H9 (cell line): ENCODE results near the gene STK11IP. TPM values are rescaled to one million over a fixed set of nuclear protein-coding genes. Genes with fewer than 3 reads are reported as not detected.

Experiments
- DNase-seq: peaks from one replicate; pipeline ENCODE4 v3.0.0-alpha.2; 2017
- H2AFZ ChIP-seq: one replicate; pipeline ENCODE4 v1.6.1; 2013; ENCODE audit warnings: mild to moderate bottlenecking, low read length, control low read depth, moderate library complexity
- H2AK5ac ChIP-seq: 2 replicates; pipeline ENCODE4 v1.6.1; 2013; ENCODE audit warnings: low read length, control low read depth, mixed read lengths; ENCODE audit not compliant: insufficient read length
- H2BK120ac ChIP-seq: one replicate; pipeline ENCODE4 v1.6.1; 2013; ENCODE audit warnings: low read depth, mild to moderate bottlenecking, low read length, control low read depth, inconsistent platforms; ENCODE audit not compliant: poor library complexity, severe bottlenecking
- H2BK12ac ChIP-seq: 2 replicates; pipeline ENCODE4 v1.6.1; 2013; ENCODE audit warnings: low read length, control low read depth, mixed read lengths, low read depth; ENCODE audit not compliant: insufficient read length
- H2BK15ac ChIP-seq: 2 replicates; pipeline ENCODE4 v1.6.1; 2013; ENCODE audit warnings: low read depth, low read length, control low read depth
- H2BK20ac ChIP-seq: one replicate; pipeline ENCODE4 v1.6.1; 2013; ENCODE audit warnings: low read depth, mild to moderate bottlenecking, low read length, control low read depth, inconsistent platforms; ENCODE audit not compliant: poor library complexity, severe bottlenecking
- H2BK5ac ChIP-seq: 2 replicates; pipeline ENCODE4 v1.6.1; 2013; ENCODE audit warnings: low read length, control low read depth, mixed read lengths; ENCODE audit not compliant: insufficient read length
- H3K14ac ChIP-seq: 2 replicates; pipeline ENCODE4 v1.6.1; 2013; ENCODE audit warnings: low read length, control low read depth; ENCODE audit not compliant: insufficient read depth
- H3K18ac ChIP-seq: 2 replicates; pipeline ENCODE4 v1.6.1; 2013; ENCODE audit warnings: low read depth, mild to moderate bottlenecking, mixed read lengths, low read length, control low read depth; ENCODE audit not compliant: insufficient read length
- H3K23ac ChIP-seq: 2 replicates; pipeline ENCODE4 v1.6.1; 2013; ENCODE audit warnings: low read length, control low read depth, mixed read lengths, low read depth; ENCODE audit not compliant: insufficient read length
- H3K23me2 ChIP-seq: 2 replicates; pipeline ENCODE4 v1.6.1; 2013; ENCODE audit warnings: low read depth, mild to moderate bottlenecking, mixed read lengths, low read length, control low read depth; ENCODE audit not compliant: insufficient read length, poor library complexity, severe bottlenecking
- H3K27ac ChIP-seq: 2 replicates; pipeline ENCODE4 v1.5.1; 2013; ENCODE audit warnings: low read length, control low read depth, mixed read lengths, low read depth; ENCODE audit not compliant: insufficient read length
- H3K27me3 ChIP-seq: 2 replicates; pipeline ENCODE4 v1.6.1; 2013; ENCODE audit warnings: low read length, control low read depth, inconsistent platforms; ENCODE audit not compliant: insufficient read depth
- H3K4ac ChIP-seq: 2 replicates; pipeline ENCODE4 v1.6.1; 2013; ENCODE audit warnings: low read depth, mild to moderate bottlenecking, control low read depth, inconsistent platforms, low read length, moderate library complexity
- H3K4me1 ChIP-seq: 2 replicates; pipeline ENCODE4 v1.6.1; 2013; ENCODE audit warnings: low read length, control low read depth, inconsistent platforms; ENCODE audit not compliant: insufficient read depth
- H3K4me2 ChIP-seq: 2 replicates; pipeline ENCODE4 v1.6.1; 2013; ENCODE audit warnings: low read length, control low read depth, mixed read lengths; ENCODE audit not compliant: insufficient read length, insufficient read depth
- H3K56ac ChIP-seq: 2 replicates; pipeline ENCODE4 v1.6.1; 2013; ENCODE audit warnings: low read depth, mild to moderate bottlenecking, mixed read lengths, low read length, control low read depth; ENCODE audit not compliant: insufficient read length
- H3K79me1 ChIP-seq: 2 replicates; pipeline ENCODE4 v1.6.1; 2013; ENCODE audit warnings: low read depth, mild to moderate bottlenecking, moderate library complexity, low read length, control low read depth, inconsistent platforms; ENCODE audit not compliant: insufficient read depth, poor library complexity, severe bottlenecking
- H3K79me2 ChIP-seq: 2 replicates; pipeline ENCODE4 v1.6.1; 2013; ENCODE audit warnings: low read length, control low read depth, inconsistent platforms; ENCODE audit not compliant: insufficient read depth
- H3K9ac ChIP-seq: 2 replicates; pipeline ENCODE4 v1.6.1; 2013; ENCODE audit warnings: low read length, control low read depth, mixed read lengths; ENCODE audit not compliant: insufficient read length; ENCODE audit errors: extremely low read depth
- H3K9me3 ChIP-seq: one replicate; pipeline ENCODE4 v1.6.1; 2013; ENCODE audit warnings: low read depth, low read length, inconsistent platforms; ENCODE audit not compliant: control insufficient read depth
- H3T11ph ChIP-seq: one replicate; pipeline ENCODE4 v1.6.1; 2013; ENCODE audit warnings: mild to moderate bottlenecking, low read length, control low read depth, inconsistent platforms
- H4K20me1 ChIP-seq: one replicate; pipeline ENCODE4 v1.6.1; 2013; ENCODE audit not compliant: control insufficient read depth, insufficient read length, insufficient read depth
- H4K5ac ChIP-seq: 2 replicates; pipeline ENCODE4 v1.6.1; 2013; ENCODE audit warnings: low read depth, mild to moderate bottlenecking, mixed read lengths, low read length, control low read depth; ENCODE audit not compliant: insufficient read length
- H4K8ac ChIP-seq: replicated peaks from 2 replicates; pipeline ENCODE4 v1.6.1; 2013; ENCODE audit warnings: low read length, control low read depth, mixed read lengths, low read depth; ENCODE audit not compliant: insufficient read length
- H4K91ac ChIP-seq: 2 replicates; pipeline ENCODE4 v1.6.1; 2013; ENCODE audit warnings: low read depth, mild to moderate bottlenecking, moderate library complexity, mixed read lengths, low read length, control low read depth; ENCODE audit not compliant: insufficient read length
- H3K27ac Mint-ChIP-seq, 3 experiments: 2 replicates in 2 of 3; 3 replicates in 1 of 3; pipeline ENCODE4 v1.8.0; 2020 to 2021; ENCODE audit warnings: mixed read lengths in 3 of 3, mild to moderate bottlenecking in 1 of 3, moderate library complexity in 1 of 3
- H3K27me3 Mint-ChIP-seq: 2 replicates; pipeline ENCODE4 v1.8.0; 2021; ENCODE audit warnings: low read depth, mild to moderate bottlenecking, moderate library complexity, mixed read lengths
- H3K36me3 Mint-ChIP-seq, 3 experiments: 2 replicates in 2 of 3; 3 replicates in 1 of 3; pipeline ENCODE4 v1.8.0; 2020 to 2021; ENCODE audit warnings: low read depth in 3 of 3, mixed read lengths in 3 of 3; ENCODE audit not compliant: insufficient read depth in 1 of 3
- H3K4me1 Mint-ChIP-seq, 2 experiments: 2 replicates each; pipeline ENCODE4 v1.8.0; 2020; ENCODE audit warnings: mixed read lengths in 2 of 2
- H3K4me3 Mint-ChIP-seq, 2 experiments: 2 replicates in 1 of 2; 3 replicates in 1 of 2; pipeline ENCODE4 v1.8.0; 2020 to 2021; ENCODE audit warnings: mild to moderate bottlenecking in 2 of 2, mixed read lengths in 2 of 2, moderate library complexity in 1 of 2
- H3K9me3 Mint-ChIP-seq, 2 experiments: 2 replicates in 1 of 2; 3 replicates in 1 of 2; pipeline ENCODE4 v1.8.0; 2020; ENCODE audit warnings: mild to moderate bottlenecking in 2 of 2, mixed read lengths in 2 of 2, moderate library complexity in 1 of 2
- WGBS: extraction: QIAGEN DNeasy Blood & Tissue Kit; methylation state at CpG from one replicate; pipeline ENCODE4 v1.1.7; 2013; ENCODE audit warnings: missing lambda C conversion rate, low lambda C conversion rate, mixed read lengths; ENCODE audit not compliant: insufficient read length; ENCODE audit errors: extremely low coverage; 5-methylcytosine and 5-hydroxymethylcytosine counted together
- total RNA-seq: library from RNA; stranded (reverse); gene quantifications from 2 replicates; pipeline ENCODE4 v1.2.1, GENCODE V29; 2021
- TF ChIP-seq, protein P1 (sequence below): fragments of 200-600 bp; sonication (generic); conservative IDR thresholded peaks from 3 replicates; pipeline ENCODE4 v1.8.0; 2021; ENCODE audit warnings: antibody characterized with exemption, mild to moderate bottlenecking

STK11IP gene
- total RNA-seq, 1 experiment from 2014 or later = 31.1 TPM

DNA sequence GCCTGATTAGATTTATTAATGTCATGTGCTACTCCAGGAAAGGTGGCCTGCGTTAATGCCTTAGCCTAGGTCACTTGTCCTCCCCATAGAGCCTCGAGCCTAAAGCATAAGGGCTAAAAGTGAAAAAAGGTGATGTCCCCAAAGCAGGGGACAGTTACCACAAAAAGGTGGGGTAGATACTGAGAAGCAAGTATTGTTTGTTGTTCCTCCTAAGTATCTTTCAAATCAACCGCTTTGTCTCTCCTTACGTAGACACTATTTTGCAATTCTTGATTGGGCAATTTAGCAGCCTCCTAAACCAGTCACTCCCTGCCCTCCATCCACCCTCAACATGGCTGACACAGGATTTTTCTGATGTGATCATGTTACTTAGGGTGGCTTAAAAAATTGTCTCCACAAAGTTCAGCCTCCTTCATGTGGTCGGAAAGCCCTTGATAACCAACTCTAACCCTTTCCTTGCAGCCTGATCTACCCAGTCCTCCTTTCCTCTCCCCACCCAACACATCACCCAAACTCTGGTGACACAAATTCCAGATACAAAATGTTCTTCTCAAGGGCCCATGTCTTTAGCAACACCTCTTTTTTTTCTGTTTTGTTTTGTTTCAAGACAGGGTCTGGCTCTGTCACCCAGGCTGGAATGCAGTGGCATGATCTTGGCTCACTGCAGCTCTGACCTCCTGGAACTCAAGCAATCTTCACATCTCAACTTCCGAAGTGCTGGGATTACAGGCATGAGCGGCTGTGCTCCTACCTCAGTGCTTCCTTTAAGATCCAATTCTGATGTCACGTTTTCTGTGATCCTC lies 18.6 kb upstream of the STK11IP start:
- Histone ChIP-seq H3K9me3 (no peaks in the 10 kb centered on the region), H3K79me2 (no peaks in the 10 kb centered on the region), H2BK5ac (no peak overlapping the region), H3K18ac (no peak overlapping the region), H3K9ac (no peak overlapping the region), H3K23ac (no peak overlapping the region), H3K27me3 (no peaks in the 10 kb centered on the region; the same call in 1 of the 2 replicates), H3K27ac (no peak overlapping the region), H3K79me1 (no peaks in the 10 kb centered on the region), H2BK15ac (no peak overlapping the region), H4K5ac (no peak overlapping the region), H2AFZ (no peak overlapping the region), H2BK20ac (no peak overlapping the region), H4K8ac (no peak overlapping the region), H3T11ph (no peak overlapping the region), H4K91ac (no peak overlapping the region), H3K56ac (no peak overlapping the region), H2BK12ac (no peak overlapping the region), H2BK120ac (no peak overlapping the region), H3K4ac (no peak overlapping the region), H4K20me1 (no peaks in the 10 kb centered on the region), H3K23me2 (no peaks in the 10 kb centered on the region), H3K4me2 (no peak overlapping the region), H3K14ac (no peak overlapping the region), H2AK5ac (no peak overlapping the region), H3K4me1 (peaks cover 5% of the 10 kb centered on the region; the same call in 1 of the 2 replicates)
- Mint-ChIP-seq H3K27ac (peak overlapping the region in 2 of 3 experiments; percentile 0 to 66; a peak in 2 of 7 replicates), H3K27me3 (peaks cover 10% of the 10 kb centered on the region), H3K4me3 (no peak overlapping the region), H3K4me1 (peaks cover 38 to 47% of the 10 kb centered on the region in 2 experiments), H3K36me3 (no peaks in the 10 kb centered on the region), H3K9me3 (no peaks in the 10 kb centered on the region; a peak in 1 of 5 replicates)
- TF ChIP-seq, protein P1, sequence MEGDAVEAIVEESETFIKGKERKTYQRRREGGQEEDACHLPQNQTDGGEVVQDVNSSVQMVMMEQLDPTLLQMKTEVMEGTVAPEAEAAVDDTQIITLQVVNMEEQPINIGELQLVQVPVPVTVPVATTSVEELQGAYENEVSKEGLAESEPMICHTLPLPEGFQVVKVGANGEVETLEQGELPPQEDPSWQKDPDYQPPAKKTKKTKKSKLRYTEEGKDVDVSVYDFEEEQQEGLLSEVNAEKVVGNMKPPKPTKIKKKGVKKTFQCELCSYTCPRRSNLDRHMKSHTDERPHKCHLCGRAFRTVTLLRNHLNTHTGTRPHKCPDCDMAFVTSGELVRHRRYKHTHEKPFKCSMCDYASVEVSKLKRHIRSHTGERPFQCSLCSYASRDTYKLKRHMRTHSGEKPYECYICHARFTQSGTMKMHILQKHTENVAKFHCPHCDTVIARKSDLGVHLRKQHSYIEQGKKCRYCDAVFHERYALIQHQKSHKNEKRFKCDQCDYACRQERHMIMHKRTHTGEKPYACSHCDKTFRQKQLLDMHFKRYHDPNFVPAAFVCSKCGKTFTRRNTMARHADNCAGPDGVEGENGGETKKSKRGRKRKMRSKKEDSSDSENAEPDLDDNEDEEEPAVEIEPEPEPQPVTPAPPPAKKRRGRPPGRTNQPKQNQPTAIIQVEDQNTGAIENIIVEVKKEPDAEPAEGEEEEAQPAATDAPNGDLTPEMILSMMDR = no peak
- WGBS = no CpG with 5 or more reads among the region's 8 CpGs
- no peak for DNase-seq
